Right ventricle myocardium inferior (tissue), 1 donor: ENCODE data around the gene SMYD3. TPM values are rescaled to one million over a fixed set of nuclear protein-coding genes. Genes with fewer than 3 reads are reported as not detected.

Source experiments
- ATAC-seq: fragments of 200-7000 bp; cut with Tn5 transposase; one replicate; pipeline ENCODE4 v1.9.1; 2020; ENCODE audit warnings: mild to moderate bottlenecking, moderate library complexity
- DNase-seq: peaks from one replicate; pipeline ENCODE4 v3.0.0; 2021; ENCODE audit errors: missing footprints
- intact Hi-C: fragments of 100-400 bp; cut with DNase I; formaldehyde crosslinking; loops from one replicate; pipeline ENCODE4 v1.11.0; 2022
- total RNA-seq: library from RNA; stranded (reverse); fragmentation: NEBNext Ultra II Directional; extraction: Animal tissue kit (Norgen Biotek cat#: 25700); gene quantifications from one replicate; pipeline ENCODE4 v1.2.1, GENCODE V29; 2021
- donor health status: DM: no; HTN: yes; CAD: no; lungs with severe emphysema.

Gene SMYD3
- total RNA-seq, 1 donor from 2014 or later: 8.8 TPM

GRCh38 chr1:246012341-246012740 lies 494.7 kb downstream of the SMYD3 start:
- ATAC-seq: no peak
- intact Hi-C loops: loop anchor here (2.0 to 10.0 kb wide), 3 partner anchors 262 to 480 kb away; no protein-coding TSS in a partner anchor
- DNase-seq: no peak

- ATAC-seq: no peak
- intact Hi-C loops: loop anchor here (10.0 kb wide), 1 partner anchor 264 kb away; no protein-coding TSS in a partner anchor
- DNase-seq: no peak
Observed at GRCh38 chr1:246010386-246010785, 496.7 kb downstream of the SMYD3 start.

DNA sequence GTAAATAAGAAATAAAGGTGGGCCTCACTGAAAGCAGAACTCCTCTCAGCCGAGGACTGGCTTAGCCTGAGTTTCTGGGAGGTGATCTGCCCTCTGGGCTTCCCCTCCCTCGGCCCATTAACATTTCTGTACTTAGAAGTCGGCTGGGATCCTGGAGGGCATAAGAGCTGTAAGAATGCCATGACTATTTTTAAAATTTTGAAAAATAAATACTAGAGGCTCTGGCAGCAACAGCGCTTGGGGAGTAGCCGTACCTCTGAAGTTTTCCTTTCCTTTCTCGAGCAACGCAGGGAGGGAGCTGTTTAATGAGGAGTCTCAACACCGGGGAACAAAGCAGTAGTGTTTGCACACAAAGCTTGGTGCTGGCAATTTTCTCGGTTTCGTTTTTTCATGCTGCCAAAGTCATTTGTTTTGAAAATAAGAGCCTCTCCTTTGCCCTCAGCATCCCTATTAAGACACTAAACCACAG lies 498.7 kb downstream of the SMYD3 start:
- intact Hi-C loops: no loop called here
- DNase-seq (no peak), ATAC-seq (no peak)

DNA sequence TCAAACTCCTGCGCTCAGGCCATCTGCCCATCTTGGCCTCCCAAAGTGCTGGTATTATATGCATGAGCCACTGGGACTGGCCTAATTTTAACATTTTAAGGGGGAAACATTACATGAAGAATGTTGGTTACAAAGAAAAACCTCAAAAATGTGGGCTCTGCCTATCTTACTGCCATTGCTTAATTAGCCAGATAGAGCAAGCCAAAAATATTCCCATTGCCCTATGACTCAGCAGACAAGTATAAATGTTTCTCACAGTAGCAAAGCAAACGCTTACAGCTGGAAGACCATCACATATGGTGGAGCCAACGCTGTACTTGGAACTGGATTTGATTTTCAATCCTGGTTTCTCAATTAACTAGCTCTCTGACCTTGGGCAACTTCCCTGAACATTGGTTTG lies 502.0 kb downstream of the SMYD3 start:
- DNase-seq: no peak
- intact Hi-C loops: no loop called here
- ATAC-seq: no peak

DNA sequence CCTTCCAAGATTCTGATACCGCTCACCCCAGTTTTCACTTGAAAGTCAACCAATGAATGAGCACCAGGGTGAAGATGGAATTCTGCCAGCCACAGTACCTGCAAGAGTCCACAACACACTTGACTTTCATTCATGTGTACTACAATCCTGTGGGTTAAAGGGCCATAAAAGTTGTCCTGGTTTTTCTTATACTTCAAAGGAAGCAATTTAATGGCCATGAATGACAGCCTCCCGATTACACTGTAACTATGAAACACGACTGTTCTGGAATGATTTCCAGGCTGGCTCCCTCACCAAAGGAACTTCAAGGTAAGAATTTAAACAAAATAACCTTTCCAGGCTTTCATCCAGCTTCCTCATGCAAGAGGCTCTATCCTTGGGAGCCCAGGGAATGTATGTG lies 502.8 kb downstream of the SMYD3 start:
- no peak for ATAC-seq
- intact Hi-C loops: no loop called here
- DNase-seq: no peak

DNA sequence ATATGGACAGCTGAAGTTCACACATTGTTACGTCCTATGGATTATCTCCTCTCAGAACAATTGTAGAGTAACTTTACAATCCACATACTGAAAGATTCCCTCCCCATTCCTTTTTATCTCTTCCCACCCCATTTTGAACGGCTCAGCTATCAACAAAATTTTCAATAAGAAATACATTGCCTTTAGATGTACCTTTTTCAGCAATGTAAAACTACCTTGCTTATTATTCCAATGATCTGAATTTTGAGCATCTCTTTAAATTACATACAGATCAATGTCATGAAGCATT lies 503.7 kb downstream of the SMYD3 start:
- intact Hi-C loops: no loop called here
- no peak for ATAC-seq
- no peak for DNase-seq

- DNase-seq (peak; percentile 91), ATAC-seq (peak; percentile 70)
- intact Hi-C loops: no loop called here
Observed at GRCh38 chr1:246002725-246003441, 504.2 kb downstream of the SMYD3 start.

GRCh38 chr1:246001837-246002230 lies 505.2 kb downstream of the SMYD3 start:
- intact Hi-C loops: loop anchor here (1.0 kb wide), 1 partner anchor 846 kb away; no protein-coding TSS in a partner anchor

GRCh38 chr1:246001142-246001836 lies 505.8 kb downstream of the SMYD3 start:
- intact Hi-C loops: loop anchor here (1.0 kb wide), 1 partner anchor 845 kb away; no protein-coding TSS in a partner anchor
- no peak for DNase-seq
- no peak for ATAC-seq

More at GRCh38 chr1:246001837-246002230, 505.2 kb downstream of the SMYD3 start:
- ATAC-seq (no peak), DNase-seq (no peak)

DNA sequence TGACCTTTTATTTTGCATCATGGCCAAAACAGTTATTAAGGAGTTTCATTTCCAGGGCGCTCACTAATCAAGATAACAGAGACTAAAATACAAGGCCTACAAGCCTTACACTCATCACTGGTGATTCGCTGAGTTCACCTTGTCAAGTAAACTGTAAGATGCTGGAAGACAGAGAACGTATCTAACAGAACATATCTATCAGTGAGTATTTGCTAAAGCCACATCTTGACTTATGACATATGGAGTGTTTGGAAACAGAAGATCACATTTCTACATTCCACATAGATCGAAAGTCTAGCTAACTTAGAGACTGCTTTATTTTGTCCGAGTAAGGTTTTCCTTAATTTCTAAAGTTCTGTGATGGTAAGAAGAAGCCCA lies 506.5 kb downstream of the SMYD3 start:
- ATAC-seq: no peak
- intact Hi-C loops: loop anchor here (1.0 kb wide), 1 partner anchor 844 kb away; no protein-coding TSS in a partner anchor

DNA sequence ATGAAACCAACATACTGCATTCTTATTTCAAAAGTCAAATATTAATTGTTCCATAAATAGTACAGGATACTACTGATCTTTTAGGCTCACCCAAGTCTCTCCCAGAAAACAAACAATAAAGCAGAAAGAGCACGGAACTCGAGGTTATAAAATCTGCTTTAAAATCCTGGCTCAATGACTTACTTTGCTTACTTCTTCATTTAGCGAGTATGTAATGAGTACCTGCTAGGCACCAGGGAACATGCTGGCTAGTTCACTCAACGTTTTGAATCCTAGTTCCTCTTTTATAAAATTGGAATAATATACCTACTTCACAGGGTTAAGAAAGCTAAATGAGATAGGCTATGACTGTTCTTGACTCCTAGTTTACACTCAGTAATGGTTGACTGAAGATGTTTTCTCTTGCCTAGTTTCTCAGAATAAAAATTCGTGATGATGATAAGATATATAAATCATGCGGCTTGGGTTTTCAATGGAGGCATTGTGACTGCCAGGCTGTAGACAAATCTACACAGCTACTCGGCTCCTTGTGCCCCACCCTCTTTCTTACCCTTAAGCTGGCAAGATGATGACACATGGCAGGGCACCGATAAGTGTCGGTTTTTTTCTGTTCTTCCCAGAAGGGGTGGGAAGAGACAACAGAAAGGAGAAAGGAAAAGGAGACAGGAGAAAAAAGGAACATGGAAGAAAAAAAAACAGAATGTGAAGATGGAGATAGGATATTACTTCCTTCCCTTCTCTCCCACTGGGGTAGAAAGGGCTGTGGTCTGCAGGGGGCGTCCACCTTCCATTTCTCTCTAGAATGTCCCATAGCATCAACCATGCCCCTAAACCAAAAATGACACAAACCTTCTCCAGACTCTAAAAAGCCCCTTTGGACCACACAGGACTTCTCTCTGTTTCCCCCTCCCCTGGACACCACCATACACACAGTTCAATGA lies 507.1 kb downstream of the SMYD3 start:
- intact Hi-C loops: loop anchor here (5.0 kb wide), 1 partner anchor 123 kb away; no protein-coding TSS in a partner anchor
- no peak for ATAC-seq
- DNase-seq: no peak

More for the DNA sequence above, 506.5 kb downstream of the SMYD3 start:
- no peak for DNase-seq

- ATAC-seq (peak; percentile 91), DNase-seq (no peak)
- intact Hi-C loops: loop anchor here (2.0 to 5.0 kb wide), 2 partner anchors 120 to 167 kb away; no protein-coding TSS in a partner anchor
Observed at GRCh38 chr1:245997471-245998258, 509.4 kb downstream of the SMYD3 start.

- DNase-seq (no peak), ATAC-seq (no peak)
- intact Hi-C loops: loop anchor here (2.0 to 5.0 kb wide), 2 partner anchors 120 to 166 kb away; no protein-coding TSS in a partner anchor
Observed at GRCh38 chr1:245996811-245997210, 510.3 kb downstream of the SMYD3 start.

DNA sequence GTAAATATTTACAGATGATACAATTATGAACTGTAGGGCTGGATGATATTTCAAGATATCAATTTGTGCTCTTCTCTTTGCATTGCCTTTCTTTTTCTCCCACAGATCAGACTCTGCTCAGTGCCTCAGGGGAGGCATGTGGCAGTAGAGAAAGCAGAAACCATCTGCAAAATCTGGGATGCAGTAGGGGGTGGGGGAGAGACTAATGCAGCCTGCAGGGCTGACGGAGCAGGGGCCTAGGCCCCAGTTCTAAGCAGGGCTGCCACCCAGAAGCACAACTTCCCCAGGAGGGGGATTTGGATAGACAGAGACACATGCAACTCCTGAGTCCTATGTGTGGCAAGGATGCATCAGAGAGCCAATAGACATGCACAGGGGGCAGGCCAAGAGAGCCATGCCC lies 511.6 kb downstream of the SMYD3 start:
- no peak for DNase-seq
- intact Hi-C loops: loop anchor here (5.0 kb wide), 1 partner anchor 118 kb away; no protein-coding TSS in a partner anchor
- ATAC-seq: no peak

- DNase-seq (no peak), ATAC-seq (no peak)
- intact Hi-C loops: loop anchor here (2.0 kb wide), 1 partner anchor 64 kb away; no protein-coding TSS in a partner anchor
Observed at GRCh38 chr1:245991266-245991665, 515.8 kb downstream of the SMYD3 start.

DNA sequence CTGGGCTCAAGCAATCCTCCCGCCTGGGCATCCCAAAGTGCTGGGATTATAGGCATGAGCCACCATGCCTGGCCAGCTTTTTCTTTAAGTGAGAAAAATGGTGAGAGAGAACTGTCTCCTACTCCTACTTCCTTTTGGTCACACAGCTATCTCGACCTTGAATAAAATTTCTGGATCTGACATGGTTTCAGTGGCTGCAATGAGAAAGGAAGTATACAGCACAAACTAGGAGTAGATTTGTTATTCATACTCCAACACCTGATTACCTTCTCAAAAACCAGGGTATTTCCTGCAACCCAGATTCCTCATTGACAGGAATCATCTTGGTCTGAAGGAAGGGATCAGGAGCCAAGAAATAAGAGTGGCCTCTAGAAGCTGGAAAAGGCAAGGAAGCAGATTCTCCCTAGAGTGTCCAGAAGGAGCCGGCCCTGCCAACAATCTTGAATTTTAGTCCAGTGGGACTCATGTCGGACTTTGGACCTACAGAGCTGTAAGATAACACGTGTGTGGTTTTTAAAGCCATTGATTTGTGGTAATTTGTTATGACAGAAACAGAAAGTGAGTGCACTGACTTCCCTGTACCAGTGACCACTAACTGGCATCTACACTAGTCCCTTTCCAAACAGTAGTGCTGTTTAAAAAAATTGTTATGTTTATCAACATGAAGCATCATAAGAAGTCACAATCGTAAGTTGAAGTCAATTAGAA lies 516.6 kb downstream of the SMYD3 start:
- ATAC-seq (no peak), DNase-seq (no peak)
- intact Hi-C loops: loop anchor here (2.0 kb wide), 1 partner anchor 64 kb away; no protein-coding TSS in a partner anchor

- no peak for ATAC-seq
- DNase-seq: no peak
- intact Hi-C loops: no loop called here
Observed at GRCh38 chr1:245988393-245989078, 518.5 kb downstream of the SMYD3 start.
